Fibroblast of skin of scalp (primary cell): ENCODE results near the gene USP22.
A peak's percentile ranks its signal among the peaks of the same experiment; 100 is the strongest.
"Not testable (repeated sequence)": the region's sequence is repeated elsewhere in the genome, so short reads cannot be mapped to it uniquely, and the experiment has no call there.

Experiments used
- DNase-seq: peaks from one replicate; pipeline ENCODE4 v3.0.0-alpha.2; 2013

Gene USP22

DNA sequence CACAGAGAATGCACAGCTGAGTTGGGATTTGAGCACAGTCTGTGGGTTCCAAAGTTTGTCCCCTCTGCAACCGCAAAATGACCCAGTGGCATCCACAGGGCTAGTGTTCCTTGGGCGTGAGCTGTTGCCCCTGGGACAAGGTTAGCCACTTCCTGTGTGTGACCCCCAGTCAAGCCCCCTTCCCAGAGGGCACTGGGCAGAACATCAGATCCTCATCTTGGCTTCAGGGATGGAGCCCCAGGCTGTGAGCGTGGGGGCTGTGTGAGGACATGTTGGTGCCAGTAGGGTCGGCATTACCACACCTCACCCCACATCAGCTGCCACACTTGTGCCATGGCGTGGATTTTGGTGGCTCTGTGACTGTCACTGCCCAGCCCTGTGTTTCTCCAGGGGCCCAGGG, 55.3 kb downstream of the USP22 start:
- no peak for DNase-seq

- DNase-seq, result no peak
These were observed 55.9 kb downstream of the USP22 start for GRCh38 chr17:20986767-20987510.

GRCh38 chr17:20983359-20983637, 59.5 kb downstream of the USP22 start:
- no peak for DNase-seq

DNA sequence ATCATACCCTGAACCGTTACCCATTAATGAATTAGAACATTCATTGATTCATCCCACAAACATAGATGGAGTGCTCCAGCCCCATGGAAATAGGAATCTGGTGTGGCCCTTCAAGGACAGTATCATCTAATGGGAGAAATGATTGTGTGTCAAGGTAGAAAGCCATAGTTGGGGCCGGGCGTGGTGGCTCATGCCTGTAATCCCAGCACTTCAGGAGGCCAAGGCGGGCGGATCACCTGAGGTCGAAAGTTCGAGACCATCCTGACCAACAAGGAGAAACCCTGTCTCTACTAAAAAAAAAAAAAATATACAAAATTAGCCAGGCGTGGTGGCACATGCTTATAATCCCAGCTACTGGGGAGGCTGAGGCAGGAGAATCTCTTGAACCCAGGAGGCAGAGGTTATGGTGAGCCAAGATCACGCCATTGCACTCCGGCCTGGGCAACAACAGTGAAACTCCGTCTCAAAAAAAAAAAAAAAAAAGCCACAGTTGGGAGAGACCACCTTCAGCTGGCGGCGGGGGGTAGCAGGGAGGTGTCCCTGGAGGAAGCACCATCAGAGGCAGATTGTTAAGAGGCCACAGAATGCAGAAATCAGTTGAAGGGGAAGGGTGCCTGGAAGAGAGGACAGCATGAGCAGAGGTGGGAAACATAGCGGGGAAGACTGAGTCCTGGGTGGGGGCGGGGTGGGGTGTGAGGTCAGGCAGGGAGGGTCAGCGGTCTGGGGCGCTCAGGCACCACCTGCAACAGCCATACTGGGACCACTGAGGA, 60.0 kb downstream of the USP22 start:
- DNase-seq, result no peak

DNA sequence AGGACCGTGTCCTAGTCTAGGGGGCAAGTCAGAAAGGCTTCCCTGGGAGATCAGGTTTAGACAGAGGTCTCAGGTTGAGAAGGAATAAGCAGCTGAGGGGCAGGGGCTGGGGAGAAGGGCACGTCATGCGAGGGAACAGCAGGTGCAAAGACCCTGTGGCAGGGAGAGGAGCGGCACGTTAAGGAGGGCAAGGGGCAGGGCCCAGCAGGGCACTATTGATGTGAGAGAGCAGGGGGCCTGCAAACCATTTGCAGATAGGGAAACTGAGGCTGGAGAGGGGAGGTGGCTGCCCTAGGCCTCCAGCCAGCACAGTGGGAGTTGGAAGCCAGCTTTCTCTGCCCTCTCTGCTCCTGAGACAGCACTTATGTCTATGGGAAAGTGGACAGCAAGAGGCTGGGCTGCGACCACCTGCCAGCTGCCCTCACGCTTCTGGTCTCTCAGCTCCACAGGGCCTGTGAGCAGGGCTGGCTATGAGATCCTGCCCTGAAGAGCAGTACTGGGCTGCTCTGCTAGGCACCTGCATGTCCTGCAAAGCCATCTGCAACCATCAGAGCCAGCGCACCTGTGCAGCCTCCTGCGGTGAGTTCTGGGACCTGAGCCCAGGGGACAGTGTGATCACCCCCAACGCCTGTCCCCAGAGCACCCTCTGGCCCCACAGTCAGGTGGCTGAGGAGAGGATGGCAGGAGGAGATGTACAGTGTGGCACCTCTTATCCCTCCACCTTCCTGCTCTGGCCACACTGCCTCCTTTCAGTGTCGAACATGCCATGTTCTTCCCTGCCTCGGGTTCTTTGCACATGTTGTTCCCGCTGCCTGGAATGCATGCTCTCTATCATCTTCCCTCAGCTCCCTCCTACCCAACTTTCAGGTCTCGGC, 61.5 kb downstream of the USP22 start:
- no peak for DNase-seq

DNA sequence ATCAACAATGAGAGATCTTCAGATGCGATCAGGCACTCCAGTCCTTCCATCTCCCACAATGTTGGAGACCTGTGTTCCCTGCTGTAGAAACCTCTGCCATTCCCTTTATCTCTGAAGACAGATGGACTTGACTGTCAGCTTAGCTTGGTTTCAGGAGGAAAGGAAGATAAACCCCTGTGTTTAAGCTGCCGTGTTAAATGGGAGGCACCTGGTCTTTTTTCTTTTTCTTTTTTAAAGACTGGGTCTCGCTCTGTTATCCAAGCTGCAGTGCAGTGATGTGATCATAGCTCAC, 63.1 kb downstream of the USP22 start:
- no peak for DNase-seq

GRCh38 chr17:20979007-20979791, 63.6 kb downstream of the USP22 start:
- DNase-seq, result not testable (repeated sequence)

GRCh38 chr17:20977609-20978253, 65.1 kb downstream of the USP22 start:
- DNase-seq, result not testable (repeated sequence)

DNA sequence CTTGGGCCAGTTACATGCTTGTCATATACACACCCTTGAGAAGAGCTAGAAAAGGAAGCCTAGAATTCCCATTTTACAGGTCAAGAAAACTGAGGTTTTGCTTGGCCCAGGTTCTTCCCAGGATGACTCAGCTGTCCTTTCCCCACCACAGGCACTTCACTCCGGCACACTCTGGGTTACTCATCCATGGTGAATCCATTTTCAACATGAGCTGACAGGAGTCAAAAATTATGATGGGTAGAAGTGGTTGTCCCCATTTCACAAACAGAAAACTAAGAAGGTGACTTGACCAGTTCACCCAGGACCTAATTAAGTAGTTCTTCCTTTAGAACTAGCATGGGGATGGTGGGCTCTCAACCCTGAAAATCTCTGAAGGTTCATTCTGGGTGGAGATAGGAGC, 67.2 kb downstream of the USP22 start:
- DNase-seq, result peak; percentile 51

GRCh38 chr17:20970329-20970728, 72.5 kb downstream of the USP22 start:
- DNase-seq, result no peak

DNA sequence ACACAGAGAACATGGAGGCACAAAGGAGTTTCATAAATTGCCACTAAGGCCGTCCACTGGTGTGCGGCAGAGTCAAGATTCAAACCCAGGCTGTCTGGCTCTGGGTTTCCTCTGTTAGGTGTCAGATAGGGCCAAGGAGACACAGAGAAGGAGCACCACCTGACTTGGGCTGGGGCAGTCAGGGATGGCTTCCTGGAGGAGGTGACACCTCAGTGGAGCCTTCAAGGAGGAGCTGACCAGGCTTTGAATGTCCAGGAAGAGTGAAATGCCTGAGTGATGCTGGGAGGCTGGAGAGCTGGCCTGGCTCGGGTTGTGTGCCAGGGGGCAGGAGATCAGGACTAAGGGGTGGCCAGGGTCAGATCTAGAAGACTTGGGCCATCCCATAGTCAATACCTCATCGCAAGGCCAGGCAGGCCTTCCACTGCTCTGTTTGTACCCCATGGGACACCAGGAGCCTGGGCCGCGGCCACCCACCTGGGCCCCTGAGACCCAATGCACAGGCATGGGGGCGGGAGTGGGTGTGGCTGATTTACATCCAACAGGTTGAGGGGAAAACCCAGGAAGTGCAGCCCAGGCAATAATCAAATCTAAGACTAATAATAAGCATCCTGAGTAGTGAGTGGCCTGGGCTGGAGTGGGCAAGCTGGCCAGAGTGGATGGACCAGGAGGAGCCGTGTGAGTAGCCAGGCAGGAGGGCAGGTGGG, 73.7 kb downstream of the USP22 start:
- DNase-seq, result no peak

DNA sequence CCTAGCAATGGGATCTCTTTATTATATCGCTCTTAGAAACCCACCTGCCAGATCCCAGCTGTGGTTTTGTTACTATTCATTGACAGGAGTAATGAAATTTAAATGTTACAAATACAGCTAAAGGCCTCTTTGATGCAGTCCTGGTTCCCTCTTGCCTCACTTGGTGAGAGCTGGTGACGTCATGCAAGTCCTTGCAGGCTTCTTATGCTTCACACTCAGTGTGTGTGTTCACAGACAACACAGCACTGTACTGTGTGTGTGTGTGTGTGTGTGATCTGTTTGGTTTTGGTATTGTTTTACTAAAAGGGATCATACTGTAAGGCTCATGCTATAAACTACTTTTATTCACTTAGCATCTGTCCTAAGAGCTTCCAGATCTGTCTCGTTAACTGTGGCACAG, 75.0 kb downstream of the USP22 start:
- DNase-seq, result peak; percentile 46

DNA sequence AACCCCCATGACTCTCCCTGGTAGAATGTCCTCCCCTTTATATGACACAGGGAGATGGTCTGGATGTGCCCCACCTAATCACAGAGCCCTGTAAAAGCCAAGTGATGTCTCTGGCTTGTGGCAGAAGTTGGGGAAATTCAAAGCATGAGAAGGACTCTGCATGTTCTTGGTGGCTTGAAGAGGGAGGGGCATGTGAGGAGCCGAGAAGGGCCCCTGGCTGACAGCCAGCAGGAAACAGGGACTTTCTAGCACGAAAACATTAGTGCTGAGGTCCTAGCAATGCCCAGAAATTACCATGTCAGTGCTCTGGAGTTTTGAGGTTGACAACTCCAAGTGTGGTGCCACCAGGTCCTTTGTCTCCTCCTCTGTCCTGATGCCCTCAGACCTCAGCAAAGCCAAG, 75.9 kb downstream of the USP22 start:
- DNase-seq, result peak; percentile 34

DNA sequence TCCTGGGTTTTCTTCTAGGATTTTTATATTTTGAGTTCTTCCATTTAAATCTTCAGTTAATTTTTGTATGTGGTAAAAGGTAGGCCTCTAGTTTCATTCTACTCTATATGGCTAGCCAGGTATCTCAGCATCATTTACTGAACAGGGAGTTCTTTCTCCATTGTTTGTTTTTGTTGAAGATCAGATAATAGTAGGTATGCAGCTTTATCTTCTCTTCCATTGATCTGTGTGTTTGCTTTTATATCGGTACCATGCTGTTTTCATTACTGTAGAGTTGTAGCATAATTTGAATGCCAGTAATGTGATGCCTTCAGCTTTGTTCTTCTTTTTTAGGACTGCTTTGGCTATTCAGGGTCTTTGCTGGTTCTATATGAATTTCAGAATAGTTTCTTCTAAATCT, 77.3 kb downstream of the USP22 start:
- no peak for DNase-seq

GRCh38 chr17:20961586-20961985, 81.2 kb downstream of the USP22 start:
- peak; percentile 96 for DNase-seq

- DNase-seq, result no peak
These were observed 81.9 kb downstream of the USP22 start for GRCh38 chr17:20960871-20961270.

GRCh38 chr17:20955427-20956323, 87.1 kb downstream of the USP22 start:
- DNase-seq, result peak; percentile 72

DNA sequence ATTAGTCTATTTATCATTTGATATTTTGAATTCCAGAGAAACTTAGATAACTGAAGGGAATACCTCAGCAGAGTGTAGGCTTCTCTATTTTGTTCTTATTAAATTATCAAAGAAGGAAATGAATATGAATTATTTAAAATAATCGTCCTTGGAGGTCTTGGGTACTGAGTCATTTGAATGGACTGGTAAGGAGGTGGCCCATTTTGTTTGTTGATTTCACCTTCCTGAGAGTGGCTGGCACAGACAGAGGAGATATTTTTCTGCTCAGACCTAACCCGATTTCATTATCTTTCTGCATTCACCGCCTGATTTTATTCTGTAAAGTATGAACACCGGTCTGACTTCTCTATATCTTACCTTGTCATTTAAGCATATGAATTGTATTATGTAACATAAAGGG, 88.0 kb downstream of the USP22 start:
- no peak for DNase-seq

DNA sequence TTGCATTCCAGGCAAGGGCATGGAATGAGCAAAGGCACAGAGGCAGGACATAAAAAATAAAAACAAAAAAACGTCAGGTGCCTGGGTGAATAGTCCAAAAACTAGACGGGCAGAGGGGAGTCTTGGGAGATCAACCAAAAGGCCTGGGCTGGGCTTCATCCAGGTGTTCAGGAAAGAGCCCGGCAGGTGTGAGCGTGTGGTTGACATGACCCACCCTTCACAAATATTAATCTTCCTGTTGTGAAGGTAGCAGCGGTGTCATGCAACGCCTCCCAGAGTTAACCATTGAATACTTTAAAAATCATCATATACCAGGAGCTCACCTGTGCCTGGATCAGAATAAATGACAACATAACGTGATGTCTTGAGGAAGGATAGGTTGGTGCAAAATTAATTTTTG, 90.6 kb downstream of the USP22 start:
- no peak for DNase-seq
